GM12892 (cell line): ENCODE data around the gene PPIF.

Source experiments
- POLR2AphosphoS5 ChIP-seq: IDR thresholded peaks from 2 replicates; pipeline ENCODE4 v1.6.1; 2011; ENCODE audit warnings: low read depth, low read length, control low read depth
- TAF1 ChIP-seq: IDR thresholded peaks from 2 replicates; pipeline ENCODE4 v1.6.1; 2011; ENCODE audit warnings: low read depth, mild to moderate bottlenecking, control low read depth, low read length, borderline replicate concordance

DNA sequence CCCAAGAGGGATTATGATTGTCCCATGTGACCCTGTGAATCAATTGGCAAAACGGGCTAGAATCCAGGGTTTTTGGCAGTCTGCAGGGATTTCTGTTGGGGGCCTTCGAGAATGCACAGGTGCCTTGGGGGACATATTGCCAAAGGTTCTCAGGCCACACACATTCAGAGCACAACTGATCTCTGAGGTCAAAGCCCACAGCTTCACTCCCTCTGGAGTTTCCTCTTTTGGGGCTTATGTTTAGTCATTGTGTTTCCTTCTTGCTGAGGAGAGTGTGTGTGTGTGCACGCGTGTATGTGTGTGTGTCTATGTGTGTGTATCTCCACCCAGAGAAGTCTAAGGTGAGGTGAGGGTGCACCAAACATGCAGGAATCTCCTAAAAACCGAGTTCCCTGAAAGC is 8.8 kb downstream of the PPIF start:
- no peak for TF ChIP-seq TAF1
- no peak for TF ChIP-seq POLR2AphosphoS5
